H9 (cell line): ENCODE results near the gene FOXR1. TPM values are rescaled to one million over a fixed set of nuclear protein-coding genes. Genes with fewer than 3 reads are reported as not detected.

Experiments
- DNase-seq: peaks from one replicate; pipeline ENCODE4 v3.0.0-alpha.2; 2017
- H2AFZ ChIP-seq: one replicate; pipeline ENCODE4 v1.6.1; 2013; ENCODE audit warnings: mild to moderate bottlenecking, low read length, control low read depth, moderate library complexity
- H2AK5ac ChIP-seq: 2 replicates; pipeline ENCODE4 v1.6.1; 2013; ENCODE audit warnings: low read length, control low read depth, mixed read lengths; ENCODE audit not compliant: insufficient read length
- H2BK120ac ChIP-seq: one replicate; pipeline ENCODE4 v1.6.1; 2013; ENCODE audit warnings: low read depth, mild to moderate bottlenecking, low read length, control low read depth, inconsistent platforms; ENCODE audit not compliant: poor library complexity, severe bottlenecking
- H2BK12ac ChIP-seq: 2 replicates; pipeline ENCODE4 v1.6.1; 2013; ENCODE audit warnings: low read length, control low read depth, mixed read lengths, low read depth; ENCODE audit not compliant: insufficient read length
- H2BK15ac ChIP-seq: 2 replicates; pipeline ENCODE4 v1.6.1; 2013; ENCODE audit warnings: low read depth, low read length, control low read depth
- H2BK20ac ChIP-seq: one replicate; pipeline ENCODE4 v1.6.1; 2013; ENCODE audit warnings: low read depth, mild to moderate bottlenecking, low read length, control low read depth, inconsistent platforms; ENCODE audit not compliant: poor library complexity, severe bottlenecking
- H2BK5ac ChIP-seq: 2 replicates; pipeline ENCODE4 v1.6.1; 2013; ENCODE audit warnings: low read length, control low read depth, mixed read lengths; ENCODE audit not compliant: insufficient read length
- H3K14ac ChIP-seq: 2 replicates; pipeline ENCODE4 v1.6.1; 2013; ENCODE audit warnings: low read length, control low read depth; ENCODE audit not compliant: insufficient read depth
- H3K18ac ChIP-seq: 2 replicates; pipeline ENCODE4 v1.6.1; 2013; ENCODE audit warnings: low read depth, mild to moderate bottlenecking, mixed read lengths, low read length, control low read depth; ENCODE audit not compliant: insufficient read length
- H3K23ac ChIP-seq: 2 replicates; pipeline ENCODE4 v1.6.1; 2013; ENCODE audit warnings: low read length, control low read depth, mixed read lengths, low read depth; ENCODE audit not compliant: insufficient read length
- H3K23me2 ChIP-seq: 2 replicates; pipeline ENCODE4 v1.6.1; 2013; ENCODE audit warnings: low read depth, mild to moderate bottlenecking, mixed read lengths, low read length, control low read depth; ENCODE audit not compliant: insufficient read length, poor library complexity, severe bottlenecking
- H3K27ac ChIP-seq: 2 replicates; pipeline ENCODE4 v1.5.1; 2013; ENCODE audit warnings: low read length, control low read depth, mixed read lengths, low read depth; ENCODE audit not compliant: insufficient read length
- H3K27me3 ChIP-seq: 2 replicates; pipeline ENCODE4 v1.6.1; 2013; ENCODE audit warnings: low read length, control low read depth, inconsistent platforms; ENCODE audit not compliant: insufficient read depth
- H3K4ac ChIP-seq: 2 replicates; pipeline ENCODE4 v1.6.1; 2013; ENCODE audit warnings: low read depth, mild to moderate bottlenecking, control low read depth, inconsistent platforms, low read length, moderate library complexity
- H3K4me1 ChIP-seq: 2 replicates; pipeline ENCODE4 v1.6.1; 2013; ENCODE audit warnings: low read length, control low read depth, inconsistent platforms; ENCODE audit not compliant: insufficient read depth
- H3K4me2 ChIP-seq: 2 replicates; pipeline ENCODE4 v1.6.1; 2013; ENCODE audit warnings: low read length, control low read depth, mixed read lengths; ENCODE audit not compliant: insufficient read length, insufficient read depth
- H3K56ac ChIP-seq: 2 replicates; pipeline ENCODE4 v1.6.1; 2013; ENCODE audit warnings: low read depth, mild to moderate bottlenecking, mixed read lengths, low read length, control low read depth; ENCODE audit not compliant: insufficient read length
- H3K79me1 ChIP-seq: 2 replicates; pipeline ENCODE4 v1.6.1; 2013; ENCODE audit warnings: low read depth, mild to moderate bottlenecking, moderate library complexity, low read length, control low read depth, inconsistent platforms; ENCODE audit not compliant: insufficient read depth, poor library complexity, severe bottlenecking
- H3K79me2 ChIP-seq: 2 replicates; pipeline ENCODE4 v1.6.1; 2013; ENCODE audit warnings: low read length, control low read depth, inconsistent platforms; ENCODE audit not compliant: insufficient read depth
- H3K9ac ChIP-seq: 2 replicates; pipeline ENCODE4 v1.6.1; 2013; ENCODE audit warnings: low read length, control low read depth, mixed read lengths; ENCODE audit not compliant: insufficient read length; ENCODE audit errors: extremely low read depth
- H3K9me3 ChIP-seq: one replicate; pipeline ENCODE4 v1.6.1; 2013; ENCODE audit warnings: low read depth, low read length, inconsistent platforms; ENCODE audit not compliant: control insufficient read depth
- H3T11ph ChIP-seq: one replicate; pipeline ENCODE4 v1.6.1; 2013; ENCODE audit warnings: mild to moderate bottlenecking, low read length, control low read depth, inconsistent platforms
- H4K20me1 ChIP-seq: one replicate; pipeline ENCODE4 v1.6.1; 2013; ENCODE audit not compliant: control insufficient read depth, insufficient read length, insufficient read depth
- H4K5ac ChIP-seq: 2 replicates; pipeline ENCODE4 v1.6.1; 2013; ENCODE audit warnings: low read depth, mild to moderate bottlenecking, mixed read lengths, low read length, control low read depth; ENCODE audit not compliant: insufficient read length
- H4K8ac ChIP-seq: replicated peaks from 2 replicates; pipeline ENCODE4 v1.6.1; 2013; ENCODE audit warnings: low read length, control low read depth, mixed read lengths, low read depth; ENCODE audit not compliant: insufficient read length
- H4K91ac ChIP-seq: 2 replicates; pipeline ENCODE4 v1.6.1; 2013; ENCODE audit warnings: low read depth, mild to moderate bottlenecking, moderate library complexity, mixed read lengths, low read length, control low read depth; ENCODE audit not compliant: insufficient read length
- H3K27ac Mint-ChIP-seq, 3 experiments: 2 replicates in 2 of 3; 3 replicates in 1 of 3; pipeline ENCODE4 v1.8.0; 2020 to 2021; ENCODE audit warnings: mixed read lengths in 3 of 3, mild to moderate bottlenecking in 1 of 3, moderate library complexity in 1 of 3
- H3K27me3 Mint-ChIP-seq: 2 replicates; pipeline ENCODE4 v1.8.0; 2021; ENCODE audit warnings: low read depth, mild to moderate bottlenecking, moderate library complexity, mixed read lengths
- H3K36me3 Mint-ChIP-seq, 3 experiments: 2 replicates in 2 of 3; 3 replicates in 1 of 3; pipeline ENCODE4 v1.8.0; 2020 to 2021; ENCODE audit warnings: low read depth in 3 of 3, mixed read lengths in 3 of 3; ENCODE audit not compliant: insufficient read depth in 1 of 3
- H3K4me1 Mint-ChIP-seq, 2 experiments: 2 replicates each; pipeline ENCODE4 v1.8.0; 2020; ENCODE audit warnings: mixed read lengths in 2 of 2
- H3K4me3 Mint-ChIP-seq, 2 experiments: 2 replicates in 1 of 2; 3 replicates in 1 of 2; pipeline ENCODE4 v1.8.0; 2020 to 2021; ENCODE audit warnings: mild to moderate bottlenecking in 2 of 2, mixed read lengths in 2 of 2, moderate library complexity in 1 of 2
- H3K9me3 Mint-ChIP-seq, 2 experiments: 2 replicates in 1 of 2; 3 replicates in 1 of 2; pipeline ENCODE4 v1.8.0; 2020; ENCODE audit warnings: mild to moderate bottlenecking in 2 of 2, mixed read lengths in 2 of 2, moderate library complexity in 1 of 2
- CTCF ChIP-seq: fragments of 200-600 bp; sonication (generic); conservative IDR thresholded peaks from 3 replicates; pipeline ENCODE4 v1.8.0; 2021; ENCODE audit warnings: antibody characterized with exemption, mild to moderate bottlenecking
- WGBS: extraction: QIAGEN DNeasy Blood & Tissue Kit; methylation state at CpG from one replicate; pipeline ENCODE4 v1.1.7; 2013; ENCODE audit warnings: missing lambda C conversion rate, low lambda C conversion rate, mixed read lengths; ENCODE audit not compliant: insufficient read length; ENCODE audit errors: extremely low coverage; 5-methylcytosine and 5-hydroxymethylcytosine counted together
- total RNA-seq: library from RNA; stranded (reverse); gene quantifications from 2 replicates; pipeline ENCODE4 v1.2.1, GENCODE V29; 2021

The FOXR1 gene
- total RNA-seq, 1 experiment from 2014 or later = not detected

DNA sequence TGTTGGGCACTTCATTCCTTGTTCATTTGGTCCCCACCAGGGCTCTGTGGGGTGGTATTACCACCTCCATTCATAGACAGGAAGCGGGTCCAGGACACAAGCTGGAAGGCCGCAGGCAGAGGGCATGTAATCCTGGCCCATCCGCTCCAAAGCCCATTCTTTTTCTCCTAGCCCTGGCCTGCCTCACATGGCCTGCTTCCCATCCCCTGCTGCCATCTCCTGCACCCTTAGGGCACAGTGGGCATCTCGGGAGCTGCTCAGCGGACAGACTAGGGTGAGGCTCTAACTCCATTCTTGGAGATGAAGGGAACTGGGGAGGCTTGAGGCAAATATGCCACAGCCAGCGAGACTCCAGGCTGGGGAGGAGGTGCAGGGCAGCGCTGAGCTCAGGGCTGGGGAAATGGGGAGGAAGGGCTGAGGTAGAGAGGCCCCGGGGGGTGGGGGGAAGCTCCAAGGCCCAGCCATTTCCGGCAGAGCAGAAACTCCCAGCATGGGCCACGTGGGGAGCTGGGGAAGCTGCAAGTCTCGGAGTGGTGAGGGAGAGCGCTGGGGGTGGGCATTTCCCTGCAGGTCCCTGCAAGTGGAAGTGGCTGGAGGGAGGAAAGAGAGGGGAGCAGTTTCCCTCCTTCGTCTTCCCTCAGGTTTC, 31.5 kb upstream of the FOXR1 start:
- Histone ChIP-seq H3K56ac (no peak overlapping the region), H2BK12ac (no peak overlapping the region), H3K9ac (no peak overlapping the region), H3K27ac (no peak overlapping the region), H3K4me2 (no peak overlapping the region), H3K4me1 (peaks cover 7% of the 10 kb centered on the region; the same call in 1 of the 2 replicates), H2AFZ (no peak overlapping the region), H4K5ac (peak overlapping the region; percentile 54), H2BK20ac (no peak overlapping the region), H3K79me1 (no peaks in the 10 kb centered on the region), H4K91ac (no peak overlapping the region), H3K18ac (peak overlapping the region; percentile 49), H4K20me1 (no peaks in the 10 kb centered on the region), H2BK5ac (no peak overlapping the region), H3T11ph (no peak overlapping the region), H3K27me3 (peaks cover 2% of the 10 kb centered on the region; the same call in 1 of the 2 replicates), H2AK5ac (no peak overlapping the region), H3K4ac (no peak overlapping the region), H3K9me3 (no peaks in the 10 kb centered on the region), H4K8ac (no peak overlapping the region), H3K23ac (no peak overlapping the region), H3K23me2 (no peaks in the 10 kb centered on the region), H3K14ac (peak overlapping the region; percentile 60), H2BK15ac (no peak overlapping the region), H3K79me2 (no peaks in the 10 kb centered on the region), H2BK120ac (no peak overlapping the region)
- Mint-ChIP-seq H3K4me3 (no peak overlapping the region), H3K4me1 (peaks cover 23 to 33% of the 10 kb centered on the region in 2 experiments), H3K27me3 (peaks cover 32% of the 10 kb centered on the region), H3K36me3 (no peaks in the 10 kb centered on the region), H3K9me3 (no peaks in the 10 kb centered on the region), H3K27ac (peak overlapping the region in 1 of 3 experiments; percentile 52; a peak in 1 of 7 replicates)
- DNase-seq = peak; percentile 62
- no CpG with 5 or more reads among the region's 13 CpGs for whole genome bisulfite sequencing
- TF ChIP-seq CTCF = no peak
